H9 (cell line): ENCODE data around the gene RRAD. TPM values are rescaled to one million over a fixed set of nuclear protein-coding genes. Genes with fewer than 3 reads are reported as not detected.

Experiments
- DNase-seq: peaks from one replicate; pipeline ENCODE4 v3.0.0-alpha.2; 2017
- H2AFZ ChIP-seq: one replicate; pipeline ENCODE4 v1.6.1; 2013; ENCODE audit warnings: mild to moderate bottlenecking, low read length, control low read depth, moderate library complexity
- H2AK5ac ChIP-seq: 2 replicates; pipeline ENCODE4 v1.6.1; 2013; ENCODE audit warnings: low read length, control low read depth, mixed read lengths; ENCODE audit not compliant: insufficient read length
- H2BK120ac ChIP-seq: one replicate; pipeline ENCODE4 v1.6.1; 2013; ENCODE audit warnings: low read depth, mild to moderate bottlenecking, low read length, control low read depth, inconsistent platforms; ENCODE audit not compliant: poor library complexity, severe bottlenecking
- H2BK12ac ChIP-seq: 2 replicates; pipeline ENCODE4 v1.6.1; 2013; ENCODE audit warnings: low read length, control low read depth, mixed read lengths, low read depth; ENCODE audit not compliant: insufficient read length
- H2BK15ac ChIP-seq: 2 replicates; pipeline ENCODE4 v1.6.1; 2013; ENCODE audit warnings: low read depth, low read length, control low read depth
- H2BK20ac ChIP-seq: one replicate; pipeline ENCODE4 v1.6.1; 2013; ENCODE audit warnings: low read depth, mild to moderate bottlenecking, low read length, control low read depth, inconsistent platforms; ENCODE audit not compliant: poor library complexity, severe bottlenecking
- H2BK5ac ChIP-seq: 2 replicates; pipeline ENCODE4 v1.6.1; 2013; ENCODE audit warnings: low read length, control low read depth, mixed read lengths; ENCODE audit not compliant: insufficient read length
- H3K14ac ChIP-seq: 2 replicates; pipeline ENCODE4 v1.6.1; 2013; ENCODE audit warnings: low read length, control low read depth; ENCODE audit not compliant: insufficient read depth
- H3K18ac ChIP-seq: 2 replicates; pipeline ENCODE4 v1.6.1; 2013; ENCODE audit warnings: low read depth, mild to moderate bottlenecking, mixed read lengths, low read length, control low read depth; ENCODE audit not compliant: insufficient read length
- H3K23ac ChIP-seq: 2 replicates; pipeline ENCODE4 v1.6.1; 2013; ENCODE audit warnings: low read length, control low read depth, mixed read lengths, low read depth; ENCODE audit not compliant: insufficient read length
- H3K23me2 ChIP-seq: 2 replicates; pipeline ENCODE4 v1.6.1; 2013; ENCODE audit warnings: low read depth, mild to moderate bottlenecking, mixed read lengths, low read length, control low read depth; ENCODE audit not compliant: insufficient read length, poor library complexity, severe bottlenecking
- H3K27ac ChIP-seq: 2 replicates; pipeline ENCODE4 v1.5.1; 2013; ENCODE audit warnings: low read length, control low read depth, mixed read lengths, low read depth; ENCODE audit not compliant: insufficient read length
- H3K27me3 ChIP-seq: 2 replicates; pipeline ENCODE4 v1.6.1; 2013; ENCODE audit warnings: low read length, control low read depth, inconsistent platforms; ENCODE audit not compliant: insufficient read depth
- H3K4ac ChIP-seq: 2 replicates; pipeline ENCODE4 v1.6.1; 2013; ENCODE audit warnings: low read depth, mild to moderate bottlenecking, control low read depth, inconsistent platforms, low read length, moderate library complexity
- H3K4me1 ChIP-seq: 2 replicates; pipeline ENCODE4 v1.6.1; 2013; ENCODE audit warnings: low read length, control low read depth, inconsistent platforms; ENCODE audit not compliant: insufficient read depth
- H3K4me2 ChIP-seq: 2 replicates; pipeline ENCODE4 v1.6.1; 2013; ENCODE audit warnings: low read length, control low read depth, mixed read lengths; ENCODE audit not compliant: insufficient read length, insufficient read depth
- H3K56ac ChIP-seq: 2 replicates; pipeline ENCODE4 v1.6.1; 2013; ENCODE audit warnings: low read depth, mild to moderate bottlenecking, mixed read lengths, low read length, control low read depth; ENCODE audit not compliant: insufficient read length
- H3K79me1 ChIP-seq: 2 replicates; pipeline ENCODE4 v1.6.1; 2013; ENCODE audit warnings: low read depth, mild to moderate bottlenecking, moderate library complexity, low read length, control low read depth, inconsistent platforms; ENCODE audit not compliant: insufficient read depth, poor library complexity, severe bottlenecking
- H3K79me2 ChIP-seq: 2 replicates; pipeline ENCODE4 v1.6.1; 2013; ENCODE audit warnings: low read length, control low read depth, inconsistent platforms; ENCODE audit not compliant: insufficient read depth
- H3K9ac ChIP-seq: 2 replicates; pipeline ENCODE4 v1.6.1; 2013; ENCODE audit warnings: low read length, control low read depth, mixed read lengths; ENCODE audit not compliant: insufficient read length; ENCODE audit errors: extremely low read depth
- H3K9me3 ChIP-seq: one replicate; pipeline ENCODE4 v1.6.1; 2013; ENCODE audit warnings: low read depth, low read length, inconsistent platforms; ENCODE audit not compliant: control insufficient read depth
- H3T11ph ChIP-seq: one replicate; pipeline ENCODE4 v1.6.1; 2013; ENCODE audit warnings: mild to moderate bottlenecking, low read length, control low read depth, inconsistent platforms
- H4K20me1 ChIP-seq: one replicate; pipeline ENCODE4 v1.6.1; 2013; ENCODE audit not compliant: control insufficient read depth, insufficient read length, insufficient read depth
- H4K5ac ChIP-seq: 2 replicates; pipeline ENCODE4 v1.6.1; 2013; ENCODE audit warnings: low read depth, mild to moderate bottlenecking, mixed read lengths, low read length, control low read depth; ENCODE audit not compliant: insufficient read length
- H4K8ac ChIP-seq: replicated peaks from 2 replicates; pipeline ENCODE4 v1.6.1; 2013; ENCODE audit warnings: low read length, control low read depth, mixed read lengths, low read depth; ENCODE audit not compliant: insufficient read length
- H4K91ac ChIP-seq: 2 replicates; pipeline ENCODE4 v1.6.1; 2013; ENCODE audit warnings: low read depth, mild to moderate bottlenecking, moderate library complexity, mixed read lengths, low read length, control low read depth; ENCODE audit not compliant: insufficient read length
- H3K27ac Mint-ChIP-seq, 3 experiments: 2 replicates in 2 of 3; 3 replicates in 1 of 3; pipeline ENCODE4 v1.8.0; 2020 to 2021; ENCODE audit warnings: mixed read lengths in 3 of 3, mild to moderate bottlenecking in 1 of 3, moderate library complexity in 1 of 3
- H3K27me3 Mint-ChIP-seq: 2 replicates; pipeline ENCODE4 v1.8.0; 2021; ENCODE audit warnings: low read depth, mild to moderate bottlenecking, moderate library complexity, mixed read lengths
- H3K36me3 Mint-ChIP-seq, 3 experiments: 2 replicates in 2 of 3; 3 replicates in 1 of 3; pipeline ENCODE4 v1.8.0; 2020 to 2021; ENCODE audit warnings: low read depth in 3 of 3, mixed read lengths in 3 of 3; ENCODE audit not compliant: insufficient read depth in 1 of 3
- H3K4me1 Mint-ChIP-seq, 2 experiments: 2 replicates each; pipeline ENCODE4 v1.8.0; 2020; ENCODE audit warnings: mixed read lengths in 2 of 2
- H3K4me3 Mint-ChIP-seq, 2 experiments: 2 replicates in 1 of 2; 3 replicates in 1 of 2; pipeline ENCODE4 v1.8.0; 2020 to 2021; ENCODE audit warnings: mild to moderate bottlenecking in 2 of 2, mixed read lengths in 2 of 2, moderate library complexity in 1 of 2
- H3K9me3 Mint-ChIP-seq, 2 experiments: 2 replicates in 1 of 2; 3 replicates in 1 of 2; pipeline ENCODE4 v1.8.0; 2020; ENCODE audit warnings: mild to moderate bottlenecking in 2 of 2, mixed read lengths in 2 of 2, moderate library complexity in 1 of 2
- CTCF ChIP-seq: fragments of 200-600 bp; sonication (generic); conservative IDR thresholded peaks from 3 replicates; pipeline ENCODE4 v1.8.0; 2021; ENCODE audit warnings: antibody characterized with exemption, mild to moderate bottlenecking
- WGBS: extraction: QIAGEN DNeasy Blood & Tissue Kit; methylation state at CpG from one replicate; pipeline ENCODE4 v1.1.7; 2013; ENCODE audit warnings: missing lambda C conversion rate, low lambda C conversion rate, mixed read lengths; ENCODE audit not compliant: insufficient read length; ENCODE audit errors: extremely low coverage; 5-methylcytosine and 5-hydroxymethylcytosine counted together
- total RNA-seq: library from RNA; stranded (reverse); gene quantifications from 2 replicates; pipeline ENCODE4 v1.2.1, GENCODE V29; 2021

The RRAD gene
- total RNA-seq, 1 experiment from 2014 or later, result 0.72 TPM

- H3T11ph ChIP-seq, result no peak overlapping the region
- no peak overlapping the region for H3K56ac ChIP-seq
- no peak overlapping the region for H2BK15ac ChIP-seq
- peaks cover 6% of the 10 kb centered on the region for H3K23me2 ChIP-seq
- H3K79me1 ChIP-seq, result peaks cover 2% of the 10 kb centered on the region
- no peak overlapping the region for H3K14ac ChIP-seq
- H3K9me3 ChIP-seq, result no peaks in the 10 kb centered on the region
- H3K79me2 ChIP-seq, result peaks cover 5% of the 10 kb centered on the region; the same call in 1 of the 2 replicates
- no peaks in the 10 kb centered on the region for H4K20me1 ChIP-seq
- H3K4ac ChIP-seq, result no peak overlapping the region
- H3K36me3 Mint-ChIP-seq, result peaks cover 12 to 24% (median 20%) of the 10 kb centered on the region in 3 experiments; a peak in 6 of 7 replicates
- H3K27ac ChIP-seq, result no peak overlapping the region
- H3K27me3 Mint-ChIP-seq, result peaks cover 12% of the 10 kb centered on the region
- no peak for DNase-seq
- H3K4me1 Mint-ChIP-seq, result peaks cover 10 to 13% of the 10 kb centered on the region in 2 experiments
- peak overlapping the region; percentile 38 for H3K9ac ChIP-seq
- H3K4me2 ChIP-seq, result peak overlapping the region; percentile 70
- no peak overlapping the region for H2AFZ ChIP-seq
- TF ChIP-seq CTCF, result no peak
- no peak overlapping the region for H4K8ac ChIP-seq
- no peaks in the 10 kb centered on the region; the same call in 1 of the 2 replicates for H3K27me3 ChIP-seq
- peak overlapping the region; percentile 94 to 96 for H3K4me3 Mint-ChIP-seq
- H3K4me1 ChIP-seq, result no peaks in the 10 kb centered on the region; the same call in 1 of the 2 replicates
- H2BK20ac ChIP-seq, result no peak overlapping the region
- no peak overlapping the region for H2BK120ac ChIP-seq
- no peak overlapping the region for H3K18ac ChIP-seq
- no CpG with 5 or more reads among the region's 2 CpGs for WGBS
- H2BK12ac ChIP-seq, result no peak overlapping the region
- no peak overlapping the region for H4K91ac ChIP-seq
- H2AK5ac ChIP-seq, result no peak overlapping the region
- no peak overlapping the region for H3K27ac Mint-ChIP-seq
- H3K23ac ChIP-seq, result no peak overlapping the region
- no peaks in the 10 kb centered on the region for H3K9me3 Mint-ChIP-seq
- H2BK5ac ChIP-seq, result no peak overlapping the region
- no peak overlapping the region for H4K5ac ChIP-seq
Measured at GRCh38 chr16:66881560-66881959, 43.8 kb downstream of the RRAD start.
